SU-DHL-6 (cell line): ENCODE measurements around the gene TNFSF18.

Experiments
- H2AFZ ChIP-seq: fragments of 200-600 bp; sonication (generic); 2 replicates; pipeline ENCODE4 v1.6.1; 2014; ENCODE audit warnings: low read depth, mild to moderate bottlenecking, moderate library complexity, mixed read lengths, antibody characterized with exemption, low read length; ENCODE audit not compliant: severe bottlenecking
- H3F3A ChIP-seq: fragments of 200-600 bp; shearing (Covaris generic); 2 replicates; pipeline ENCODE4 v1.6.0; 2016; ENCODE audit warnings: antibody characterized with exemption, mild to moderate bottlenecking; ENCODE audit not compliant: insufficient read depth
- H3K27ac ChIP-seq: fragments of 200-600 bp; sonication (generic); 2 replicates; pipeline ENCODE4 v1.5.1; 2016; ENCODE audit warnings: low read depth, mild to moderate bottlenecking, low read length, moderate library complexity, mixed read lengths
- H3K27me3 ChIP-seq: fragments of 200-600 bp; sonication (generic), shearing (Covaris generic); 2 replicates; pipeline ENCODE4 v1.6.0; 2014; ENCODE audit warnings: mild to moderate bottlenecking, low read length
- H3K36me3 ChIP-seq: fragments of 200-600 bp; sonication (generic); 2 replicates; pipeline ENCODE4 v1.6.1; 2014; ENCODE audit warnings: mild to moderate bottlenecking, low read length, mixed read lengths
- H3K4me2 ChIP-seq: fragments of 300-600, 200-600 bp; shearing (Covaris generic), sonication (generic); 2 replicates; pipeline ENCODE4 v1.6.0; 2014; ENCODE audit warnings: low read length, low read depth, mild to moderate bottlenecking; ENCODE audit not compliant: poor library complexity, severe bottlenecking
- H3K4me3 ChIP-seq: fragments of 200-600 bp; sonication (generic); 2 replicates; pipeline ENCODE4 v1.5.1; 2014; ENCODE audit warnings: antibody characterized with exemption, low read length, mild to moderate bottlenecking, mixed read lengths; ENCODE audit not compliant: insufficient read depth, poor library complexity, severe bottlenecking
- H3K79me2 ChIP-seq: fragments of 200-600 bp; sonication (generic); 2 replicates; pipeline ENCODE4 v1.6.1; 2014; ENCODE audit warnings: mild to moderate bottlenecking, low read length, moderate library complexity; ENCODE audit not compliant: insufficient read depth
- H3K9ac ChIP-seq: fragments of 200-600 bp; sonication (generic); 2 replicates; pipeline ENCODE4 v1.7.0; 2014; ENCODE audit warnings: mild to moderate bottlenecking, low read length
- H3K9me2 ChIP-seq: fragments of 200-600 bp; sonication (generic); replicated peaks from 2 replicates; pipeline ENCODE4 v1.6.1; 2014; ENCODE audit warnings: low read length; ENCODE audit not compliant: insufficient read depth
- H3K9me3 ChIP-seq: fragments of 200-600 bp; sonication (generic); 2 replicates; pipeline ENCODE4 v1.6.1; 2014; ENCODE audit warnings: low read length, mixed read lengths; ENCODE audit not compliant: insufficient read depth
- H4K20me1 ChIP-seq: fragments of 200-600 bp; sonication (generic); 2 replicates; pipeline ENCODE4 v1.6.1; 2014; ENCODE audit warnings: low read depth, mild to moderate bottlenecking, antibody characterized with exemption, low read length, moderate library complexity, mixed read lengths
- CTCF ChIP-seq: fragments of 200-600 bp; sonication (generic); IDR thresholded peaks from one replicate; pipeline ENCODE4 v1.5.1; 2017; ENCODE audit warnings: antibody characterized with exemption, mild to moderate bottlenecking, low read length, moderate library complexity; ENCODE audit not compliant: insufficient read depth, poor library complexity, severe bottlenecking
- EZH2phosphoT487 ChIP-seq: fragments of 200-600 bp; sonication (generic), shearing (Covaris generic); conservative IDR thresholded peaks from 2 replicates; pipeline ENCODE4 v1.6.1; 2018; ENCODE audit warnings: mild to moderate bottlenecking, antibody characterized with exemption, low read length, moderate library complexity, mixed read lengths

TNFSF18 gene

DNA sequence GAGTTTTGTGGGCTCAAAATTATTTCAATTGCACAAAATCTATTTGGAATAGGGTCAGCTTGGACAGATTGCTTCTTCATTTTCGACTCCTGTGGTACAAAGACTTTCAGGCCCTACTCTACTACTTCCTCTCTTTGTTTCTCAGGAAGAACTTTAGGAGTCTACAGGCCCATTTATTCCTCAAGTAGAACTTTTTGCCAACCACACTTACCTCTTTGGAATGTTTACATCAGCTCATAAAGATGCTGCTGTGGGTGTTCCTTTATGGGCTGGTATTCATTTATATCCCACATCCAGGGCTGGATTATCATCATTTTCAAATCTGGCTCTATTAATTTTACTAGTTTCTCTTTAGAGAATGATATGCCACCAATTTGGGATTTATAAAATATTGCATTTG, 46.3 kb upstream of the TNFSF18 start:
- no peak overlapping the region for H2AFZ ChIP-seq
- TF ChIP-seq EZH2phosphoT487 (no peak), CTCF (no peak)
- no peaks in the 10 kb centered on the region for H3F3A ChIP-seq
- H3K36me3 ChIP-seq, result no peaks in the 10 kb centered on the region
- H3K9me2 ChIP-seq, result no peaks in the 10 kb centered on the region
- H3K27me3 ChIP-seq, result no peaks in the 10 kb centered on the region; the same call in 1 of the 2 replicates
- H4K20me1 ChIP-seq, result no peaks in the 10 kb centered on the region
- H3K27ac ChIP-seq, result no peak overlapping the region
- no peaks in the 10 kb centered on the region for H3K79me2 ChIP-seq
- no peak overlapping the region for H3K4me2 ChIP-seq
- H3K4me3 ChIP-seq, result no peak overlapping the region
- H3K9me3 ChIP-seq, result no peaks in the 10 kb centered on the region
- no peak overlapping the region for H3K9ac ChIP-seq

DNA sequence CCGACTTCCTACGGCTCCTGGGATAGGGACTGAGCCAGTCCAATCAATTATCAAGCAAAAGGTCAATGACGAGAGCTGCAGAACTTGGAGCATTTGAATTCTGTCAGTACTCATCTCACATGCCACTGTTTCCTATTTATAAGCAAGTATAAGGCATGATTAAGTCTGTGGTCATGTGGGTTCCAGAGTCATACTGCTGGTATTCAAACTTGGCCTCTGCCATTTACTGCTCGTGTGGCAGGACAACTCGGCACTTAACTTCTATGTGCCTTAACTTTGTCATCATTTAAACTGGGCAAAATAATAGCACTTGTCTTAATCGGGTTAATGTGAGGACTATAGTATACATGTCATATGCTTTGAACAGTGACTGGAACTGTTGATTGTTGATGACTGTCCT, 44.9 kb upstream of the TNFSF18 start:
- Histone ChIP-seq H3K9ac (no peak overlapping the region), H3K36me3 (no peaks in the 10 kb centered on the region), H2AFZ (no peak overlapping the region), H3F3A (no peaks in the 10 kb centered on the region), H3K79me2 (no peaks in the 10 kb centered on the region), H3K9me2 (no peaks in the 10 kb centered on the region), H3K4me3 (no peak overlapping the region), H3K4me2 (no peak overlapping the region), H3K9me3 (no peaks in the 10 kb centered on the region), H4K20me1 (no peaks in the 10 kb centered on the region), H3K27ac (no peak overlapping the region), H3K27me3 (no peaks in the 10 kb centered on the region; the same call in 1 of the 2 replicates)
- TF ChIP-seq CTCF (no peak), EZH2phosphoT487 (no peak)

- Histone ChIP-seq H3K27ac (no peak overlapping the region), H3K9me2 (no peaks in the 10 kb centered on the region), H3K9me3 (no peaks in the 10 kb centered on the region), H3K4me3 (no peak overlapping the region), H2AFZ (no peak overlapping the region), H4K20me1 (no peaks in the 10 kb centered on the region), H3K27me3 (no peaks in the 10 kb centered on the region; the same call in 1 of the 2 replicates), H3F3A (no peaks in the 10 kb centered on the region), H3K4me2 (no peak overlapping the region), H3K79me2 (no peaks in the 10 kb centered on the region), H3K9ac (no peak overlapping the region), H3K36me3 (no peaks in the 10 kb centered on the region)
- TF ChIP-seq EZH2phosphoT487, result no peak
- no peak for TF ChIP-seq CTCF
These were observed 43.8 kb upstream of the TNFSF18 start for GRCh38 chr1:173094541-173094940.
